HCT116 (cell line): ENCODE results near the gene CRHR1. TPM values are rescaled to one million over a fixed set of nuclear protein-coding genes. Genes with fewer than 3 reads are reported as not detected.

Source experiments
- ATAC-seq: fragments of 200-7000 bp; cut with Tn5 transposase; 2 replicates; pipeline ENCODE4 v1.9.1; 2020; ENCODE audit warnings: mild to moderate bottlenecking, moderate library complexity
- BruUV-seq: library from RNA; stranded (reverse); fragments of 400-500 nt; replicated peaks from 2 replicates; lab custom pipeline; 2021; lab: Mats Ljungman, UMichigan
- CTCF ChIA-PET: fragments of 300-600 bp; sonication (Branson Sonifier 250); formaldehyde crosslinking; loops from one replicate; lab custom pipeline; 2021; ENCODE audit warnings: antibody characterized with exemption; lab: Charles Lee
- POLR2A ChIA-PET: fragments of 300-600, 350-600 bp; sonication (Branson Sonifier 250); formaldehyde crosslinking; loops from one replicate; lab custom pipeline; 2021; ENCODE audit warnings: antibody characterized with exemption; lab: Charles Lee
- RAD21 ChIA-PET, 2 experiments: fragments of 300-600 bp; sonication (Branson Sonifier 250); formaldehyde crosslinking; loops; one replicate each; lab custom pipeline; 2023; ENCODE audit warnings: low total read pairs in 2 of 2; ENCODE audit not compliant: uncharacterized antibody in 2 of 2, unreplicated experiment in 2 of 2, low non-redundant PET in 1 of 2; lab: Charles Lee
- DNase-seq: peaks from one replicate; pipeline ENCODE4 v3.0.0-alpha.2; 2010; ENCODE audit warnings: low read depth, low spot score
- H2AFZ ChIP-seq: fragments of 200-600 bp; shearing (Covaris generic), sonication (generic); 2 replicates; pipeline ENCODE4 v1.6.1; 2017; ENCODE audit warnings: low read depth, mixed run types, mixed read lengths, antibody characterized with exemption, low read length; ENCODE audit not compliant: poor library complexity, severe bottlenecking
- H3K27ac ChIP-seq: 2 replicates; pipeline ENCODE4 v1.5.1; 2012; ENCODE audit warnings: low read depth, low read length
- H3K27me3 ChIP-seq: fragments of 200-600 bp; sonication (generic); 2 replicates; pipeline ENCODE4 v1.6.1; 2016; ENCODE audit warnings: mixed run types, low read length, mixed read lengths; ENCODE audit not compliant: insufficient read depth
- H3K36me3 ChIP-seq, 2 experiments: fragments of 200-500 bp in 1 of 2; fragments of 200-600 bp in 1 of 2; sonication (Bioruptor generic) in 1 of 2; sonication (generic) in 1 of 2; 2 replicates each; pipeline versions ENCODE4 v1.5.1 to v1.6.1; 2014 to 2016; ENCODE audit warnings: low read length in 2 of 2, inconsistent platforms in 1 of 2, mixed read lengths in 1 of 2, mixed run types in 1 of 2; ENCODE audit not compliant: insufficient read depth in 2 of 2, control insufficient read depth in 1 of 2
- H3K4me1 ChIP-seq, 2 experiments: fragments of 200-600 bp in 1 of 2; sonication (generic) in 1 of 2; 2 replicates each; pipeline versions ENCODE4 v1.5.1 to v1.6.1; 2012 to 2017; ENCODE audit warnings: low read length in 2 of 2, inconsistent platforms in 1 of 2, mild to moderate bottlenecking in 1 of 2, mixed read lengths in 1 of 2, mixed run types in 1 of 2, moderate library complexity in 1 of 2; ENCODE audit not compliant: insufficient read depth in 2 of 2, control insufficient read depth in 1 of 2
- H3K4me2 ChIP-seq: fragments of 200-600 bp; sonication (generic); 2 replicates; pipeline ENCODE4 v1.6.1; 2017; ENCODE audit warnings: mixed run types, low read length, mixed read lengths
- H3K4me3 ChIP-seq, 2 experiments: fragments of 200-600 bp in 1 of 2; sonication (generic) in 1 of 2; replicated peaks in 1 of 2; 2 replicates each; pipeline ENCODE4 v1.5.1; 2011 to 2016; ENCODE audit warnings: low read length in 2 of 2, control low read depth in 1 of 2, low read depth in 1 of 2, mild to moderate bottlenecking in 1 of 2, mixed read lengths in 1 of 2, mixed run types in 1 of 2
- H3K79me2 ChIP-seq: fragments of 200-600 bp; sonication (generic); 2 replicates; pipeline ENCODE4 v1.6.1; 2017; ENCODE audit warnings: mild to moderate bottlenecking, mixed run types, low read length, moderate library complexity, mixed read lengths; ENCODE audit not compliant: insufficient read depth
- H3K9ac ChIP-seq: fragments of 200-600 bp; sonication (generic); 2 replicates; pipeline ENCODE4 v1.6.1; 2016; ENCODE audit warnings: low read length, mixed read lengths
- H3K9me2 ChIP-seq: fragments of 200-600 bp; sonication (generic), shearing (Covaris generic); 2 replicates; pipeline ENCODE4 v1.6.1; 2017; ENCODE audit warnings: mixed run types, mild to moderate bottlenecking, moderate library complexity; ENCODE audit not compliant: insufficient read depth
- H3K9me3 ChIP-seq, 2 experiments: fragments of 200-500 bp in 1 of 2; fragments of 200-600 bp in 1 of 2; sonication (Bioruptor generic) in 1 of 2; sonication (generic) in 1 of 2; 2 replicates each; pipeline ENCODE4 v1.6.1; 2014 to 2017; ENCODE audit warnings: low read length in 2 of 2, mixed read lengths in 2 of 2, inconsistent platforms in 1 of 2, low read depth in 1 of 2, mild to moderate bottlenecking in 1 of 2, mixed run types in 1 of 2, moderate library complexity in 1 of 2; ENCODE audit not compliant: control insufficient read depth in 1 of 2, insufficient read depth in 1 of 2
- H4K20me1 ChIP-seq: fragments of 200-600 bp; sonication (generic), shearing (Covaris generic); 2 replicates; pipeline ENCODE4 v1.6.1; 2017; ENCODE audit warnings: mixed run types, mild to moderate bottlenecking, moderate library complexity; ENCODE audit not compliant: insufficient read depth
- CBX3 ChIP-seq: IDR thresholded peaks from 2 replicates; pipeline ENCODE4 v1.6.1; 2012; ENCODE audit warnings: low read depth
- EZH2 ChIP-seq: fragments of 200-600 bp; sonication (generic); IDR thresholded peaks from 2 replicates; pipeline ENCODE4 v1.6.1; 2017; ENCODE audit warnings: antibody characterized with exemption, mixed run types
- EZH2phosphoT487 ChIP-seq: fragments of 200-600 bp; IDR thresholded peaks from 2 replicates; pipeline ENCODE4 v1.6.1; 2018; ENCODE audit warnings: antibody characterized with exemption, borderline replicate concordance
- JUND ChIP-seq: IDR thresholded peaks from 2 replicates; pipeline ENCODE4 v1.6.1; 2012
- POLR2AphosphoS5 ChIP-seq: IDR thresholded peaks from 2 replicates; pipeline ENCODE4 v1.6.1; 2011; ENCODE audit warnings: mild to moderate bottlenecking, low read depth, low read length, moderate library complexity
- RAD21 ChIP-seq: IDR thresholded peaks from 2 replicates; pipeline ENCODE4 v1.6.1; 2012; ENCODE audit warnings: low read depth, mild to moderate bottlenecking
- SIN3A ChIP-seq: IDR thresholded peaks from 2 replicates; pipeline ENCODE4 v1.6.1; 2012; ENCODE audit warnings: low read depth
- ZFX ChIP-seq: fragments of 450-650 bp; IDR thresholded peaks from 2 replicates; pipeline ENCODE4 v1.6.1; 2017
- ZNF274 ChIP-seq: fragments of 200-500 bp; sonication (Bioruptor generic); IDR thresholded peaks from 2 replicates; pipeline ENCODE4 v1.6.1; 2014; ENCODE audit warnings: mild to moderate bottlenecking, low read depth, low read length, inconsistent platforms
- intact Hi-C: fragments of 100-400 bp; cut with micrococcal nuclease; formaldehyde crosslinking; loops from 2 replicates; pipeline ENCODE4 v1.10.0; 2022
- total RNA-seq: library from RNA; stranded (reverse); gene quantifications from one replicate; pipeline ENCODE4 v1.2.1, GENCODE V29; 2021; ENCODE audit not compliant: unreplicated experiment
- TF ChIP-seq, protein P1 (sequence below), 3 experiments: fragments of 200-600 bp in 1 of 3; sonication (generic) in 1 of 3; IDR thresholded peaks in 2 of 3; conservative IDR thresholded peaks in 1 of 3; 2 replicates each; pipeline ENCODE4 v1.5.1; 2012 to 2017; ENCODE audit warnings: low read depth in 2 of 3, low read length in 2 of 3, antibody characterized with exemption in 1 of 3, borderline replicate concordance in 1 of 3, control low read depth in 1 of 3, mild to moderate bottlenecking in 1 of 3, mixed read lengths in 1 of 3, mixed run types in 1 of 3, moderate library complexity in 1 of 3; ENCODE audit not compliant: insufficient read depth in 1 of 3
- TF ChIP-seq, protein P2 (sequence below): IDR thresholded peaks from 2 replicates; pipeline ENCODE4 v1.6.1; 2011; ENCODE audit warnings: mild to moderate bottlenecking, low read length, moderate library complexity; ENCODE audit not compliant: insufficient replicate concordance; ENCODE audit errors: extremely low read depth
- TF ChIP-seq, protein P3 (sequence below): IDR thresholded peaks from 2 replicates; pipeline ENCODE4 v1.6.1; 2012; ENCODE audit warnings: low read depth
- TF ChIP-seq, protein P4 (sequence below): IDR thresholded peaks from 2 replicates; pipeline ENCODE4 v1.6.1; 2012

The CRHR1 gene
- total RNA-seq, 1 experiment from 2014 or later = 0.12 TPM

DNA sequence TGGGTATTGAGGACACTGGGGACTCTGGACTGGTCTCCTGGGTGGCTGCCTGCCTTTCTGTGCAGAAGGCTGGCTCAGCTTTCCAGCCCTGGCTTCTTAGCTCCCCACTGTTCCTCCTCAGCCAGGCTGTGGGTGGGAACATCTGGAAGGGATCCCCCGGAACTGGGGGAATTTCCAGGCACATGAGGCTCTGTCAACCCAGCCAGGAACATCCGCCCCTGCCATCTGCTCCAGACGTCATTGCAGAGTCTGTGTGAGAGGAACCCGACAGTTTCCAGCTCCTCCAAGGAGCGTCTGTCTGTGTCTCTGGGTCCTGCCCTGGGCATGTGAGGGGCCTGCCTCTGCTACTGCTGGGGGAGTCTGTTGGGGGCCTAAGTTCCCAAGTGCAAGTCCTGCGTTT, 36.2 kb upstream of the CRHR1 start:
- no peak for TF ChIP-seq ZFX
- no peak for TF ChIP-seq SIN3A
- no peak for TF ChIP-seq EZH2phosphoT487
- TF ChIP-seq JUND = no peak
- TF ChIP-seq ZNF274 = no peak
- TF ChIP-seq POLR2AphosphoS5 = no peak
- TF ChIP-seq, protein P1, sequence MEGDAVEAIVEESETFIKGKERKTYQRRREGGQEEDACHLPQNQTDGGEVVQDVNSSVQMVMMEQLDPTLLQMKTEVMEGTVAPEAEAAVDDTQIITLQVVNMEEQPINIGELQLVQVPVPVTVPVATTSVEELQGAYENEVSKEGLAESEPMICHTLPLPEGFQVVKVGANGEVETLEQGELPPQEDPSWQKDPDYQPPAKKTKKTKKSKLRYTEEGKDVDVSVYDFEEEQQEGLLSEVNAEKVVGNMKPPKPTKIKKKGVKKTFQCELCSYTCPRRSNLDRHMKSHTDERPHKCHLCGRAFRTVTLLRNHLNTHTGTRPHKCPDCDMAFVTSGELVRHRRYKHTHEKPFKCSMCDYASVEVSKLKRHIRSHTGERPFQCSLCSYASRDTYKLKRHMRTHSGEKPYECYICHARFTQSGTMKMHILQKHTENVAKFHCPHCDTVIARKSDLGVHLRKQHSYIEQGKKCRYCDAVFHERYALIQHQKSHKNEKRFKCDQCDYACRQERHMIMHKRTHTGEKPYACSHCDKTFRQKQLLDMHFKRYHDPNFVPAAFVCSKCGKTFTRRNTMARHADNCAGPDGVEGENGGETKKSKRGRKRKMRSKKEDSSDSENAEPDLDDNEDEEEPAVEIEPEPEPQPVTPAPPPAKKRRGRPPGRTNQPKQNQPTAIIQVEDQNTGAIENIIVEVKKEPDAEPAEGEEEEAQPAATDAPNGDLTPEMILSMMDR (IDR thresholded peaks at IDR 0.05 in 2 of 3, conservative IDR thresholded peaks at IDR 0.05 in 1 of 3; ENCODE audit: borderline replicate concordance in 1 of 3, insufficient read depth in 1 of 3, low read depth in 2 of 3, low read length in 2 of 3) = no peak
- no peak for TF ChIP-seq CBX3
- TF ChIP-seq, protein P2, sequence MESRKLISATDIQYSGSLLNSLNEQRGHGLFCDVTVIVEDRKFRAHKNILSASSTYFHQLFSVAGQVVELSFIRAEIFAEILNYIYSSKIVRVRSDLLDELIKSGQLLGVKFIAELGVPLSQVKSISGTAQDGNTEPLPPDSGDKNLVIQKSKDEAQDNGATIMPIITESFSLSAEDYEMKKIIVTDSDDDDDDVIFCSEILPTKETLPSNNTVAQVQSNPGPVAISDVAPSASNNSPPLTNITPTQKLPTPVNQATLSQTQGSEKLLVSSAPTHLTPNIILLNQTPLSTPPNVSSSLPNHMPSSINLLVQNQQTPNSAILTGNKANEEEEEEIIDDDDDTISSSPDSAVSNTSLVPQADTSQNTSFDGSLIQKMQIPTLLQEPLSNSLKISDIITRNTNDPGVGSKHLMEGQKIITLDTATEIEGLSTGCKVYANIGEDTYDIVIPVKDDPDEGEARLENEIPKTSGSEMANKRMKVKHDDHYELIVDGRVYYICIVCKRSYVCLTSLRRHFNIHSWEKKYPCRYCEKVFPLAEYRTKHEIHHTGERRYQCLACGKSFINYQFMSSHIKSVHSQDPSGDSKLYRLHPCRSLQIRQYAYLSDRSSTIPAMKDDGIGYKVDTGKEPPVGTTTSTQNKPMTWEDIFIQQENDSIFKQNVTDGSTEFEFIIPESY = no peak
- TF ChIP-seq EZH2 = no peak
- TF ChIP-seq, protein P3, sequence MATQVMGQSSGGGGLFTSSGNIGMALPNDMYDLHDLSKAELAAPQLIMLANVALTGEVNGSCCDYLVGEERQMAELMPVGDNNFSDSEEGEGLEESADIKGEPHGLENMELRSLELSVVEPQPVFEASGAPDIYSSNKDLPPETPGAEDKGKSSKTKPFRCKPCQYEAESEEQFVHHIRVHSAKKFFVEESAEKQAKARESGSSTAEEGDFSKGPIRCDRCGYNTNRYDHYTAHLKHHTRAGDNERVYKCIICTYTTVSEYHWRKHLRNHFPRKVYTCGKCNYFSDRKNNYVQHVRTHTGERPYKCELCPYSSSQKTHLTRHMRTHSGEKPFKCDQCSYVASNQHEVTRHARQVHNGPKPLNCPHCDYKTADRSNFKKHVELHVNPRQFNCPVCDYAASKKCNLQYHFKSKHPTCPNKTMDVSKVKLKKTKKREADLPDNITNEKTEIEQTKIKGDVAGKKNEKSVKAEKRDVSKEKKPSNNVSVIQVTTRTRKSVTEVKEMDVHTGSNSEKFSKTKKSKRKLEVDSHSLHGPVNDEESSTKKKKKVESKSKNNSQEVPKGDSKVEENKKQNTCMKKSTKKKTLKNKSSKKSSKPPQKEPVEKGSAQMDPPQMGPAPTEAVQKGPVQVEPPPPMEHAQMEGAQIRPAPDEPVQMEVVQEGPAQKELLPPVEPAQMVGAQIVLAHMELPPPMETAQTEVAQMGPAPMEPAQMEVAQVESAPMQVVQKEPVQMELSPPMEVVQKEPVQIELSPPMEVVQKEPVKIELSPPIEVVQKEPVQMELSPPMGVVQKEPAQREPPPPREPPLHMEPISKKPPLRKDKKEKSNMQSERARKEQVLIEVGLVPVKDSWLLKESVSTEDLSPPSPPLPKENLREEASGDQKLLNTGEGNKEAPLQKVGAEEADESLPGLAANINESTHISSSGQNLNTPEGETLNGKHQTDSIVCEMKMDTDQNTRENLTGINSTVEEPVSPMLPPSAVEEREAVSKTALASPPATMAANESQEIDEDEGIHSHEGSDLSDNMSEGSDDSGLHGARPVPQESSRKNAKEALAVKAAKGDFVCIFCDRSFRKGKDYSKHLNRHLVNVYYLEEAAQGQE = no peak
- TF ChIP-seq, protein P4, sequence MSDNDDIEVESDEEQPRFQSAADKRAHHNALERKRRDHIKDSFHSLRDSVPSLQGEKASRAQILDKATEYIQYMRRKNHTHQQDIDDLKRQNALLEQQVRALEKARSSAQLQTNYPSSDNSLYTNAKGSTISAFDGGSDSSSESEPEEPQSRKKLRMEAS = no peak
- no peak for TF ChIP-seq RAD21
- Histone ChIP-seq H2AFZ (no peak overlapping the region), H3K4me2 (no peak overlapping the region), H3K4me1 (no peaks in the 10 kb centered on the region), H3K9me3 (no peaks in the 10 kb centered on the region), H4K20me1 (no peaks in the 10 kb centered on the region), H3K79me2 (no peaks in the 10 kb centered on the region), H3K9me2 (no peaks in the 10 kb centered on the region), H3K36me3 (no peaks in the 10 kb centered on the region), H3K27ac (no peak overlapping the region), H3K9ac (no peak overlapping the region), H3K27me3 (peaks cover 27% of the 10 kb centered on the region), H3K4me3 (no peak overlapping the region)
- ChIA-PET RAD21 (no interaction called here), POLR2A (no interaction called here), CTCF (interaction anchor here (1.8 kb wide), 1 partner anchor 26 kb away, joined by 4 read pairs; no protein-coding TSS in a partner anchor)
- BruUV-seq = no TSS peak
- ATAC-seq (no peak), DNase-seq (no peak)
- intact Hi-C loops = no loop called here
